HepG2 (cell line): Measurements from ENCODE around the gene VCX3B. TPM values are rescaled to one million over a fixed set of nuclear protein-coding genes. Genes with fewer than 3 reads are reported as not detected.
"Not testable (repeated sequence)": the region's sequence is repeated elsewhere in the genome, so short reads cannot be mapped to it uniquely, and the experiment has no call there.

Experiments used
- ATAC-seq: fragments of 200-7000 bp; cut with Tn5 transposase; 3 replicates; pipeline ENCODE4 v1.9.1; 2020; ENCODE audit warnings: mild to moderate bottlenecking, moderate library complexity
- Bru-seq: library from RNA; stranded (reverse); fragments of 400-500 nt; gene quantifications from one replicate; lab custom pipeline; 2021; lab: Mats Ljungman, UMichigan
- BruChase-seq, 2 experiments: library from RNA; stranded (reverse); fragments of 400-500 nt; gene quantifications; one replicate each; lab custom pipeline; 2021; lab: Mats Ljungman, UMichigan
- BruUV-seq: library from RNA; stranded (reverse); fragments of 400-500 nt; replicated peaks from 2 replicates; lab custom pipeline; 2021; lab: Mats Ljungman, UMichigan
- CTCF ChIA-PET: fragments of 300-600 bp; formaldehyde crosslinking; extraction: SDS; loops from one replicate; lab custom pipeline; 2021; ENCODE audit warnings: low total read pairs, inconsistent platforms, low intra/inter-chr PET ratio; lab: Yijun Ruan, JAX
- POLR2A ChIA-PET: fragments of 350-600 bp; sonication (Branson Sonifier 250); formaldehyde crosslinking; loops from one replicate; lab custom pipeline; 2020; ENCODE audit warnings: antibody characterized with exemption, inconsistent platforms; lab: Yijun Ruan, JAX
- DNase-seq: peaks from one replicate; pipeline ENCODE4 v3.0.0-alpha.2; 2015; ENCODE audit warnings: low spot score
- FAIRE-seq: peaks from 3 replicates; lab custom pipeline; 2011; peaks lifted over from hg19 to GRCh38; lab: Jason Lieb, UNC
- H2AFZ ChIP-seq: one replicate; pipeline ENCODE4 v1.6.1; 2011; ENCODE audit warnings: low read length, inconsistent platforms
- H3K27ac ChIP-seq: fragments of 300-600 bp; 3 replicates; pipeline ENCODE4 v1.8.0; 2011; ENCODE audit warnings: mixed run types, mild to moderate bottlenecking, mixed read lengths, low read length, inconsistent platforms; ENCODE audit not compliant: insufficient read depth; ENCODE audit errors: extremely low read length
- H3K27me3 ChIP-seq, 2 experiments: fragments of 200-600 bp in 1 of 2; 2 replicates in 1 of 2; 3 replicates in 1 of 2; pipeline versions ENCODE4 v1.6.0 to v1.8.0; 2011; ENCODE audit warnings: low read length in 2 of 2, mild to moderate bottlenecking in 2 of 2, moderate library complexity in 2 of 2, inconsistent platforms in 1 of 2; ENCODE audit not compliant: insufficient read depth in 2 of 2, control insufficient read depth in 1 of 2
- H3K36me3 ChIP-seq, 2 experiments: fragments of 200-600 bp in 1 of 2; replicated peaks in 1 of 2; 2 replicates in 1 of 2; 3 replicates in 1 of 2; pipeline versions ENCODE4 v1.5.1 to v1.8.0; 2011; ENCODE audit warnings: low read length in 2 of 2, inconsistent platforms in 1 of 2; ENCODE audit not compliant: insufficient read depth in 2 of 2, control insufficient read depth in 1 of 2
- H3K4me1 ChIP-seq: 2 replicates; pipeline ENCODE4 v1.5.1; 2012; ENCODE audit warnings: low read length, inconsistent platforms; ENCODE audit not compliant: insufficient read depth
- H3K4me2 ChIP-seq: 2 replicates; pipeline ENCODE4 v1.6.0; 2011; ENCODE audit warnings: low read depth, low read length, inconsistent platforms
- H3K4me3 ChIP-seq, 3 experiments: fragments of 200-600 bp in 1 of 3; sonication (generic), shearing (Covaris generic) in 1 of 3; replicated peaks in 1 of 3; 2 replicates each; pipeline ENCODE4 v1.5.1; 2011 to 2016; ENCODE audit warnings: low read length in 3 of 3, inconsistent platforms in 2 of 3, low read depth in 2 of 3, mild to moderate bottlenecking in 2 of 3, control low read depth in 1 of 3, mixed read lengths in 1 of 3; ENCODE audit not compliant: insufficient read depth in 1 of 3
- H3K79me2 ChIP-seq: one replicate; pipeline ENCODE4 v1.6.1; 2011; ENCODE audit warnings: low read length, inconsistent platforms; ENCODE audit not compliant: insufficient read depth
- H3K9ac ChIP-seq: 2 replicates; pipeline ENCODE4 v1.6.0; 2011; ENCODE audit warnings: mild to moderate bottlenecking, low read depth, low read length, inconsistent platforms; ENCODE audit not compliant: insufficient read depth
- H3K9me3 ChIP-seq: 2 replicates; pipeline ENCODE4 v1.5.1; 2012; ENCODE audit warnings: mild to moderate bottlenecking, low read length
- H4K20me1 ChIP-seq: 2 replicates; pipeline ENCODE4 v1.6.0; 2011; ENCODE audit warnings: inconsistent platforms, mild to moderate bottlenecking, low read length, moderate library complexity; ENCODE audit not compliant: insufficient read depth
- IKZF4 ChIP-seq: sonication (generic); formaldehyde crosslinking; IDR thresholded peaks from 2 replicates; pipeline ENCODE4 v1.5.1; 2020; ENCODE audit warnings: borderline replicate concordance, mild to moderate bottlenecking, low read depth, missing genetic modification reagents; ENCODE audit errors: not compliant biosample characterization
- ZBTB20 ChIP-seq: sonication (generic); formaldehyde crosslinking; IDR thresholded peaks from 2 replicates; pipeline ENCODE4 v1.8.1; 2023; ENCODE audit warnings: missing genetic modification reagents, low read depth, mild to moderate bottlenecking, borderline replicate concordance
- ZNF350 ChIP-seq: sonication (generic); formaldehyde crosslinking; IDR thresholded peaks from 2 replicates; pipeline ENCODE4 v1.4.0; 2020; ENCODE audit warnings: mild to moderate bottlenecking, low read depth, missing genetic modification reagents, borderline replicate concordance
- WGBS: methylation state at CpG from one replicate; pipeline ENCODE4 v1.1.6; 2017; ENCODE audit warnings: low lambda C conversion rate; 5-methylcytosine and 5-hydroxymethylcytosine counted together
- in situ Hi-C: cut with HindIII; loops from 2 replicates; pipeline ENCODE4 v1.10.0; 2017; ENCODE audit warnings: low pct_unique_long_range_greater_than_20kb; ENCODE audit not compliant: extremely low pct_ligation_motif_present
- intact Hi-C: fragments of 100-400 bp; cut with micrococcal nuclease; formaldehyde crosslinking; loops from one replicate; pipeline ENCODE4 v1.10.0; 2022; ENCODE audit not compliant: unreplicated experiment
- long read RNA-seq, 2 experiments: library from RNA in 1 of 2; library from polyadenylated mRNA in 1 of 2; stranded (forward) in 1 of 2; unstranded in 1 of 2; transcript quantifications; one replicate each; pipeline ENCODE4 v2.0.0, GENCODE V29; 2019 to 2022
- polyA minus RNA-seq, 3 experiments: library from RNA; depleted of rRNA, polyadenylated mRNA; stranded (reverse); fragments of >200 nt; gene quantifications; 2 replicates each; pipeline ENCODE4 v1.2.3, GENCODE V29; 2011; ENCODE audit warnings: low replicate concordance in 1 of 3
- polyA plus RNA-seq, 8 experiments: library from polyadenylated mRNA; depleted of rRNA in 3 of 8; stranded (reverse) in 7 of 8; unstranded in 1 of 8; fragments of >200 nt; fragmentation: Illumina TruSeq in 4 of 8; extraction: Trizol in 4 of 8; gene quantifications; 2 replicates each; pipeline versions ENCODE4 v1.2.1 to v1.2.3, GENCODE V29; 2011 to 2016; ENCODE audit warnings: low read depth in 4 of 8, missing spikeins in 1 of 8, mixed read lengths in 1 of 8; ENCODE audit not compliant: insufficient read depth in 1 of 8
- total RNA-seq, 5 experiments: library from RNA; depleted of rRNA; stranded (reverse); fragments of >200 nt; fragmentation: Illumina TruSeq; extraction: Trizol; gene quantifications; 2 replicates each; pipeline ENCODE4 v1.2.3, GENCODE V29; 2016; ENCODE audit warnings: low read depth in 1 of 5
- TF ChIP-seq, protein P1 (sequence below): sonication (generic); formaldehyde crosslinking; IDR thresholded peaks from 2 replicates; pipeline ENCODE4 v1.8.0; 2022; ENCODE audit warnings: mild to moderate bottlenecking, missing genetic modification reagents, moderate library complexity
- TF ChIP-seq, protein P2 (sequence below): sonication (generic); formaldehyde crosslinking; IDR thresholded peaks from 2 replicates; pipeline ENCODE4 v1.4.0; 2020; ENCODE audit warnings: mild to moderate bottlenecking, missing genetic modification reagents

VCX3B gene
- total RNA-seq (2016; rRNA removed; fragmentation: Illumina TruSeq; extraction: Trizol) (not detected in 2 replicates), polyA plus RNA-seq (2011; rRNA removed) (not detected in 2 replicates), polyA minus RNA-seq (2011; rRNA and poly(A)+ RNA removed; ENCODE audit: low replicate concordance) (not detected in 2 replicates), Bru-seq, nascent RNA (not detected), BruChase-seq, experiment 1, labeled RNA remaining after a 6-hour chase (not detected), BruChase-seq, experiment 2, labeled RNA remaining after a 2-hour chase (percentile 20 among the genes with signal in this experiment)
- not detected in 2 replicates for total RNA-seq (2016; cell fraction: cytosol; rRNA removed; fragmentation: Illumina TruSeq; extraction: Trizol; ENCODE audit: low read depth)
- total RNA-seq (2016; cell fraction: insoluble cytoplasmic fraction; rRNA removed; fragmentation: Illumina TruSeq; extraction: Trizol), result not detected in 2 replicates
- not detected in 2 replicates for total RNA-seq (2016; cell fraction: membrane; rRNA removed; fragmentation: Illumina TruSeq; extraction: Trizol)
- 0.40 TPM in 1 of 2 replicates, not detected in the other for total RNA-seq (2016; cell fraction: nucleus; rRNA removed; fragmentation: Illumina TruSeq; extraction: Trizol)
- polyA plus RNA-seq (2011; cell fraction: cytosol; rRNA removed), result not detected in 2 replicates
- polyA plus RNA-seq (2011; cell fraction: nucleus; rRNA removed), result not detected in 2 replicates
- polyA plus RNA-seq (2012), result not detected in 2 replicates
- not detected in 2 replicates for polyA plus RNA-seq (2016; cell fraction: cytosol; fragmentation: Illumina TruSeq; extraction: Trizol; ENCODE audit: low read depth)
- not detected in 2 replicates for polyA plus RNA-seq (2016; cell fraction: insoluble cytoplasmic fraction; fragmentation: Illumina TruSeq; extraction: Trizol; ENCODE audit: low read depth)
- polyA plus RNA-seq (2016; cell fraction: membrane; fragmentation: Illumina TruSeq; extraction: Trizol; ENCODE audit: low read depth), result not detected in 2 replicates
- not detected in 2 replicates for polyA plus RNA-seq (2016; cell fraction: nucleus; fragmentation: Illumina TruSeq; extraction: Trizol; ENCODE audit: insufficient read depth, low read depth)
- not detected in 2 replicates for polyA minus RNA-seq (2011; cell fraction: cytosol; rRNA and poly(A)+ RNA removed)
- not detected in 2 replicates for polyA minus RNA-seq (2011; cell fraction: nucleus; rRNA and poly(A)+ RNA removed)
- long read RNA-seq, experiment 1, result 0 reads
- long read RNA-seq, experiment 2, result 0 reads

GRCh38 chrX:8464530-8464929 is at the start of gene VCX3B:
VCX3B (plus strand) TSS chrX:8464830; CDS start chrX:8465451, 621 bp downstream.
- H3K4me1 ChIP-seq, CTCF ChIA-PET, H3K79me2 ChIP-seq, intact Hi-C loops, H3K27ac ChIP-seq, BruUV-seq, H3K9ac ChIP-seq, FAIRE-seq, H3K27me3 ChIP-seq, in situ Hi-C loops, H3K4me3 ChIP-seq, H3K4me2 ChIP-seq, ATAC-seq, DNase-seq, H4K20me1 ChIP-seq, POLR2A ChIA-PET, H2AFZ ChIP-seq, H3K9me3 ChIP-seq, H3K36me3 ChIP-seq: not testable (repeated sequence)
- WGBS, result 54% methylated on average over 2 of the region's 3 CpGs

DNA sequence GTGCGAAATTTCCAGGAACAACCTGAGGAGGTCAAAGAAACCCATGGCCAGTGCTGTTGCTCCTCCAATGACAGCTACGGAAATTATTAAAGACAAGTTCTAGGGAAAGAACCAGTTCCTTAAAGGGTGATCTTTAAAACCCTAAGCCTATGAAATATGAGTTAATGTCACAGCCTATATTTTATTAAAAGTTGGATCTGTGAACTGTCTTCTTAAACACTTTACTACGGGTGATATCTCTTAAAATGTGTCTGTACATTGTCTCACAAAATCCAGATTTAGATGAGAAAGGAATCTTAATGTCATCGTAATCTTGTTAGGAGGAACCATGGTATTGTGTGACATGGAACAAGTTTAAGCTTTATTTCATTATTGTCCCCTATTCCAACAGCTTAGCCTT is 46.3 kb upstream of the VCX3B start:
- Histone ChIP-seq H3K36me3 (no peaks in the 10 kb centered on the region), H3K27ac (no peak overlapping the region), H4K20me1 (no peaks in the 10 kb centered on the region), H3K9ac (no peak overlapping the region), H3K27me3 (no peaks in the 10 kb centered on the region), H3K4me1 (no peaks in the 10 kb centered on the region), H3K4me3 (no peak overlapping the region), H3K79me2 (no peaks in the 10 kb centered on the region), H2AFZ (no peak overlapping the region), H3K4me2 (no peak overlapping the region), H3K9me3 (no peaks in the 10 kb centered on the region)
- in situ Hi-C loops (no loop called here), intact Hi-C loops (no loop called here)
- POLR2A ChIA-PET, result no interaction called here
- no TSS peak for BruUV-seq
- ATAC-seq (no peak), FAIRE-seq (no peak), DNase-seq (no peak)
- CTCF ChIA-PET, result no interaction called here
- WGBS, result 17% methylated on average over 3 of the region's 4 CpGs
- TF ChIP-seq, protein P1, sequence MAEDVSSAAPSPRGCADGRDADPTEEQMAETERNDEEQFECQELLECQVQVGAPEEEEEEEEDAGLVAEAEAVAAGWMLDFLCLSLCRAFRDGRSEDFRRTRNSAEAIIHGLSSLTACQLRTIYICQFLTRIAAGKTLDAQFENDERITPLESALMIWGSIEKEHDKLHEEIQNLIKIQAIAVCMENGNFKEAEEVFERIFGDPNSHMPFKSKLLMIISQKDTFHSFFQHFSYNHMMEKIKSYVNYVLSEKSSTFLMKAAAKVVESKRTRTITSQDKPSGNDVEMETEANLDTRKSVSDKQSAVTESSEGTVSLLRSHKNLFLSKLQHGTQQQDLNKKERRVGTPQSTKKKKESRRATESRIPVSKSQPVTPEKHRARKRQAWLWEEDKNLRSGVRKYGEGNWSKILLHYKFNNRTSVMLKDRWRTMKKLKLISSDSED, result no peak
- TF ChIP-seq ZBTB20 (CRISPR knock-in tag) (no peak), ZNF350 (CRISPR knock-in tag) (no peak), IKZF4 (CRISPR knock-in tag) (no peak)
- TF ChIP-seq, protein P2, sequence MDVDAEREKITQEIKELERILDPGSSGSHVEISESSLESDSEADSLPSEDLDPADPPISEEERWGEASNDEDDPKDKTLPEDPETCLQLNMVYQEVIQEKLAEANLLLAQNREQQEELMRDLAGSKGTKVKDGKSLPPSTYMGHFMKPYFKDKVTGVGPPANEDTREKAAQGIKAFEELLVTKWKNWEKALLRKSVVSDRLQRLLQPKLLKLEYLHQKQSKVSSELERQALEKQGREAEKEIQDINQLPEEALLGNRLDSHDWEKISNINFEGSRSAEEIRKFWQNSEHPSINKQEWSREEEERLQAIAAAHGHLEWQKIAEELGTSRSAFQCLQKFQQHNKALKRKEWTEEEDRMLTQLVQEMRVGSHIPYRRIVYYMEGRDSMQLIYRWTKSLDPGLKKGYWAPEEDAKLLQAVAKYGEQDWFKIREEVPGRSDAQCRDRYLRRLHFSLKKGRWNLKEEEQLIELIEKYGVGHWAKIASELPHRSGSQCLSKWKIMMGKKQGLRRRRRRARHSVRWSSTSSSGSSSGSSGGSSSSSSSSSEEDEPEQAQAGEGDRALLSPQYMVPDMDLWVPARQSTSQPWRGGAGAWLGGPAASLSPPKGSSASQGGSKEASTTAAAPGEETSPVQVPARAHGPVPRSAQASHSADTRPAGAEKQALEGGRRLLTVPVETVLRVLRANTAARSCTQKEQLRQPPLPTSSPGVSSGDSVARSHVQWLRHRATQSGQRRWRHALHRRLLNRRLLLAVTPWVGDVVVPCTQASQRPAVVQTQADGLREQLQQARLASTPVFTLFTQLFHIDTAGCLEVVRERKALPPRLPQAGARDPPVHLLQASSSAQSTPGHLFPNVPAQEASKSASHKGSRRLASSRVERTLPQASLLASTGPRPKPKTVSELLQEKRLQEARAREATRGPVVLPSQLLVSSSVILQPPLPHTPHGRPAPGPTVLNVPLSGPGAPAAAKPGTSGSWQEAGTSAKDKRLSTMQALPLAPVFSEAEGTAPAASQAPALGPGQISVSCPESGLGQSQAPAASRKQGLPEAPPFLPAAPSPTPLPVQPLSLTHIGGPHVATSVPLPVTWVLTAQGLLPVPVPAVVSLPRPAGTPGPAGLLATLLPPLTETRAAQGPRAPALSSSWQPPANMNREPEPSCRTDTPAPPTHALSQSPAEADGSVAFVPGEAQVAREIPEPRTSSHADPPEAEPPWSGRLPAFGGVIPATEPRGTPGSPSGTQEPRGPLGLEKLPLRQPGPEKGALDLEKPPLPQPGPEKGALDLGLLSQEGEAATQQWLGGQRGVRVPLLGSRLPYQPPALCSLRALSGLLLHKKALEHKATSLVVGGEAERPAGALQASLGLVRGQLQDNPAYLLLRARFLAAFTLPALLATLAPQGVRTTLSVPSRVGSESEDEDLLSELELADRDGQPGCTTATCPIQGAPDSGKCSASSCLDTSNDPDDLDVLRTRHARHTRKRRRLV (CRISPR knock-in tag), result no peak
